ENCODE data around the gene PRRC2C. TPM values are rescaled to one million over a fixed set of nuclear protein-coding genes. Genes with fewer than 3 reads are reported as not detected.

The PRRC2C gene
- total and polyA plus RNA-seq, 3 donors from 2014 or later, result 67.0 to 128 (median 114) TPM

GRCh38 chr1:171484760-171485374, 463 bp upstream of the PRRC2C start:
- WGBS, 2 donors, result 6% methylated on average over 6 of the region's 6 CpGs
- peak overlapping the region; percentile 99 to 100 for H3K27ac ChIP-seq
- H3K9me3 ChIP-seq, result no peaks in the 10 kb centered on the region
- DNase-seq, result no peak
- peak overlapping the region; percentile 85 to 100 for H3K4me3 ChIP-seq
- no peaks in the 10 kb centered on the region for H3K36me3 ChIP-seq (ENCODE audit: low read depth, missing control alignments)
- intact Hi-C loops (cut with DNase I; ENCODE audit: low total_unique reads), result no loop called here
- H3K27me3 ChIP-seq, result no peaks in the 10 kb centered on the region
- H3K4me1 ChIP-seq, result peaks cover 18% of the 10 kb centered on the region
- TF ChIP-seq POLR2A (IDR thresholded peaks at IDR 0.05), result no peak
- TF ChIP-seq, protein P1, sequence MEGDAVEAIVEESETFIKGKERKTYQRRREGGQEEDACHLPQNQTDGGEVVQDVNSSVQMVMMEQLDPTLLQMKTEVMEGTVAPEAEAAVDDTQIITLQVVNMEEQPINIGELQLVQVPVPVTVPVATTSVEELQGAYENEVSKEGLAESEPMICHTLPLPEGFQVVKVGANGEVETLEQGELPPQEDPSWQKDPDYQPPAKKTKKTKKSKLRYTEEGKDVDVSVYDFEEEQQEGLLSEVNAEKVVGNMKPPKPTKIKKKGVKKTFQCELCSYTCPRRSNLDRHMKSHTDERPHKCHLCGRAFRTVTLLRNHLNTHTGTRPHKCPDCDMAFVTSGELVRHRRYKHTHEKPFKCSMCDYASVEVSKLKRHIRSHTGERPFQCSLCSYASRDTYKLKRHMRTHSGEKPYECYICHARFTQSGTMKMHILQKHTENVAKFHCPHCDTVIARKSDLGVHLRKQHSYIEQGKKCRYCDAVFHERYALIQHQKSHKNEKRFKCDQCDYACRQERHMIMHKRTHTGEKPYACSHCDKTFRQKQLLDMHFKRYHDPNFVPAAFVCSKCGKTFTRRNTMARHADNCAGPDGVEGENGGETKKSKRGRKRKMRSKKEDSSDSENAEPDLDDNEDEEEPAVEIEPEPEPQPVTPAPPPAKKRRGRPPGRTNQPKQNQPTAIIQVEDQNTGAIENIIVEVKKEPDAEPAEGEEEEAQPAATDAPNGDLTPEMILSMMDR (IDR thresholded peaks at IDR 0.05), result no peak

GRCh38 chr1:171486048-171486519, 754 bp downstream of the PRRC2C start:
- Histone ChIP-seq H3K27me3 (no peaks in the 10 kb centered on the region), H3K4me3 (peak overlapping the region; percentile 85 to 100), H3K36me3 (ENCODE audit: low read depth, missing control alignments) (no peaks in the 10 kb centered on the region), H3K4me1 (peaks cover 18% of the 10 kb centered on the region), H3K27ac (peak overlapping the region; percentile 99 to 100), H3K9me3 (no peaks in the 10 kb centered on the region)
- 0 to 1% methylated on average over 17 of the region's 17 CpGs for WGBS, 2 donors
- intact Hi-C loops (cut with DNase I; ENCODE audit: low total_unique reads), result no loop called here
- peak; percentile 58 for DNase-seq
- TF ChIP-seq, protein P1 (IDR thresholded peaks at IDR 0.05), result no peak
- no peak for TF ChIP-seq POLR2A (IDR thresholded peaks at IDR 0.05)

- H3K4me3 ChIP-seq, result peak overlapping the region in 1 of 2 donors; percentile 100
- H3K27ac ChIP-seq, result peak overlapping the region; percentile 99 to 100
- intact Hi-C loops (cut with DNase I; ENCODE audit: low total_unique reads), result no loop called here
- DNase-seq, result no peak
- H3K9me3 ChIP-seq, result no peaks in the 10 kb centered on the region
- no peak for TF ChIP-seq POLR2A (IDR thresholded peaks at IDR 0.05)
- TF ChIP-seq, protein P1 (IDR thresholded peaks at IDR 0.05), result no peak
- no peaks in the 10 kb centered on the region for H3K36me3 ChIP-seq (ENCODE audit: low read depth, missing control alignments)
- H3K27me3 ChIP-seq, result no peaks in the 10 kb centered on the region
- peaks cover 18% of the 10 kb centered on the region for H3K4me1 ChIP-seq
These were observed 1.7 kb downstream of the PRRC2C start for GRCh38 chr1:171487038-171487437.

DNA sequence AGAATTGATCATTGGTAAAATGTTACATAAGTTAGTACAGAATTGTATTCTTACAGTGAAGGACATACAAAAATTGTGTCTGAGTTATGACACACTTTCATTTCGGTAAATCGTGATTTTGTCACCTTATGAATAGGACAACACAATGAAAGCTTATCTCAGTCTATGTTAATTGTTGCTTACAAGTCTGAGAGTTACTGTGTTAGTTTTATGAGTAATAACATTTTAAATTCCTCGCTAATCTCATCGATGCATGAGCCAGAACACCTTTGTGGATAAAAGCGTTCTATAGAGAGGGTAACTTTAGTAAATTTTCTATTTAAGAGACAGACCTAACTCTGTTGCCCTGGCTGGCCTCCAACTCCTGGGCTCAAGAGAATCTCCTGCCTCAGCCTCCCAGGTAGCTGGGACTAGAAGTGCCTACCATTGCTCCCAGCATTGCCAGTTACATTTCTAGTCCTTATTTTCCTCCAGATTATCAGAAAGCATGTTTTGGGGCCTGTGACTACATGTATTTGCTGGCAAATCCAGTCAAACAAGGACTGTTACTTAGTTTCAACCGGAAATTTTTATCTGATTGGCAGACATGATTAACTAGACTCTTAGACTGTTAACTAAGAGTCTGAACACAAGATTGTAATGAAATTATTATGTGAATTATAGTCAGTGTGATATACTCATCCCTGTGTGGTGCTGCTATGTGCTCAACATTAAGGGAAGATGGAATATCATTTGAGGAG, 3.0 kb downstream of the PRRC2C start:
- Histone ChIP-seq H3K4me3 (no peak overlapping the region), H3K36me3 (ENCODE audit: low read depth, missing control alignments) (no peaks in the 10 kb centered on the region), H3K4me1 (peaks cover 18% of the 10 kb centered on the region), H3K27ac (peak overlapping the region; percentile 16 to 36), H3K9me3 (no peaks in the 10 kb centered on the region), H3K27me3 (no peaks in the 10 kb centered on the region)
- TF ChIP-seq, protein P1 (IDR thresholded peaks at IDR 0.05), result no peak
- no peak for TF ChIP-seq POLR2A (IDR thresholded peaks at IDR 0.05)
- intact Hi-C loops (cut with DNase I; ENCODE audit: low total_unique reads), result no loop called here
- 58 to 60% methylated on average over 6 of the region's 6 CpGs for WGBS, 2 donors
- no peak for DNase-seq

Data from testis (tissue), 3 donors.